ENCODE data around the gene FBXO41. TPM values are rescaled to one million over a fixed set of nuclear protein-coding genes. Genes with fewer than 3 reads are reported as not detected.

FBXO41 gene
- total and polyA plus RNA-seq, 9 of the 15 experiments (the other 6 are each of a cell fraction or from before 2014, with no cell fraction given), result 0.21 to 8.2 (median 3.5) TPM

DNA sequence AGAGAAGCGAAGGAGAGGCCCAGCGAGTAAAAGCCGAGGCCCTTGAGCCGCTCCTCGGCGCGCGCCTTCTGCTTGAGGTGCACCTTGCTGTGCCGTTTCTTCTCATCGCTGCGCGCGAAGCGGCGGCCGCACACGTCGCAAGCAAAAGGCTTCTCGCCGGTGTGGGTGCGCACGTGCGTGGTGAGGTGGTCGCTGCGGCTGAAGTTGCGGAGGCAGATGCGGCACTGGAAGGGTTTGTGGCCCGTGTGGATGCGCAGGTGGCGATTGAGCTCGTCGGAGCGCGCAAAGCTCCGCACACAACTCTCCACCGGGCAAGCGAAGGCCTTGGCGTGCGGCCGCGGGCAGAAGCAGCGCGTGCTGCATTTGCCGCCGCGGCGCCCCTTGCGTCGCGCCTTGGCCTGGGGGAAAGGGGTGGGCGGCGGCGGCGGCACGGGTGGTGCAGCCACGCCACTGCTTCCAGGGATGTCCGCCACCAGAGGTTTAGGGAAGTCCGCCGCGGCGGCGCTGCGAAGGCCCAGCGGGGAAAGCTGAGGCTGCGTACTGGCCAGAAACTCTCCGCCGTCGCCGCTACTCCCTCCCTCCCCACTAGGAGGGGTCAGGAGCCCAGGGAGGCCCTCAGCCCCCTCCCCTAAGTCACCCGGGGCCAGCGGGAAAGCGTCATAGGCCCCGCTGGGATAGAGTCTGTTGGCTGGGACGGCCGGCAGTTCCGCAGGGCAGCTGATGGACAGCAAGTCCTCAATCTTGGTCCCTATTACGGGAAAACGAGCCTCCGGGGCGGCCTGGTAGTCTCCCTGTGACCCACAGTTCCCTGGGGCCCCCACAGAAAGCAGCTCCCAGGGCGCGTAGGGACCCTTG, 7.4 kb upstream of the FBXO41 start (continued):
- TF ChIP-seq, protein P1, sequence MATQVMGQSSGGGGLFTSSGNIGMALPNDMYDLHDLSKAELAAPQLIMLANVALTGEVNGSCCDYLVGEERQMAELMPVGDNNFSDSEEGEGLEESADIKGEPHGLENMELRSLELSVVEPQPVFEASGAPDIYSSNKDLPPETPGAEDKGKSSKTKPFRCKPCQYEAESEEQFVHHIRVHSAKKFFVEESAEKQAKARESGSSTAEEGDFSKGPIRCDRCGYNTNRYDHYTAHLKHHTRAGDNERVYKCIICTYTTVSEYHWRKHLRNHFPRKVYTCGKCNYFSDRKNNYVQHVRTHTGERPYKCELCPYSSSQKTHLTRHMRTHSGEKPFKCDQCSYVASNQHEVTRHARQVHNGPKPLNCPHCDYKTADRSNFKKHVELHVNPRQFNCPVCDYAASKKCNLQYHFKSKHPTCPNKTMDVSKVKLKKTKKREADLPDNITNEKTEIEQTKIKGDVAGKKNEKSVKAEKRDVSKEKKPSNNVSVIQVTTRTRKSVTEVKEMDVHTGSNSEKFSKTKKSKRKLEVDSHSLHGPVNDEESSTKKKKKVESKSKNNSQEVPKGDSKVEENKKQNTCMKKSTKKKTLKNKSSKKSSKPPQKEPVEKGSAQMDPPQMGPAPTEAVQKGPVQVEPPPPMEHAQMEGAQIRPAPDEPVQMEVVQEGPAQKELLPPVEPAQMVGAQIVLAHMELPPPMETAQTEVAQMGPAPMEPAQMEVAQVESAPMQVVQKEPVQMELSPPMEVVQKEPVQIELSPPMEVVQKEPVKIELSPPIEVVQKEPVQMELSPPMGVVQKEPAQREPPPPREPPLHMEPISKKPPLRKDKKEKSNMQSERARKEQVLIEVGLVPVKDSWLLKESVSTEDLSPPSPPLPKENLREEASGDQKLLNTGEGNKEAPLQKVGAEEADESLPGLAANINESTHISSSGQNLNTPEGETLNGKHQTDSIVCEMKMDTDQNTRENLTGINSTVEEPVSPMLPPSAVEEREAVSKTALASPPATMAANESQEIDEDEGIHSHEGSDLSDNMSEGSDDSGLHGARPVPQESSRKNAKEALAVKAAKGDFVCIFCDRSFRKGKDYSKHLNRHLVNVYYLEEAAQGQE (IDR thresholded peaks at IDR 0.05; ENCODE audit: borderline replicate concordance), result no peak
- TF ChIP-seq, protein P1 (CRISPR knock-in tag; IDR thresholded peaks at IDR 0.05; ENCODE audit: low read depth), result peak; percentile 20; the same call in 1 of the 2 replicates
- no peak for TF ChIP-seq RHOXF2B (CRISPR knock-in tag; conservative IDR thresholded peaks at IDR 0.05)
- TF ChIP-seq HNRNPL (IDR thresholded peaks at IDR 0.05; ENCODE audit: low read depth, low read length), result no peak
- no peak for TF ChIP-seq GATA2 (CRISPR knock-in tag; IDR thresholded peaks at IDR 0.05)
- peak; percentile 5 for TF ChIP-seq HMGN3 (IDR thresholded peaks at IDR 0.05; ENCODE audit: borderline replicate concordance, extremely low read depth, insufficient read length, low read depth, low read length)
- TF ChIP-seq, protein P2, sequence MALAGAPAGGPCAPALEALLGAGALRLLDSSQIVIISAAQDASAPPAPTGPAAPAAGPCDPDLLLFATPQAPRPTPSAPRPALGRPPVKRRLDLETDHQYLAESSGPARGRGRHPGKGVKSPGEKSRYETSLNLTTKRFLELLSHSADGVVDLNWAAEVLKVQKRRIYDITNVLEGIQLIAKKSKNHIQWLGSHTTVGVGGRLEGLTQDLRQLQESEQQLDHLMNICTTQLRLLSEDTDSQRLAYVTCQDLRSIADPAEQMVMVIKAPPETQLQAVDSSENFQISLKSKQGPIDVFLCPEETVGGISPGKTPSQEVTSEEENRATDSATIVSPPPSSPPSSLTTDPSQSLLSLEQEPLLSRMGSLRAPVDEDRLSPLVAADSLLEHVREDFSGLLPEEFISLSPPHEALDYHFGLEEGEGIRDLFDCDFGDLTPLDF (CRISPR knock-in tag; IDR thresholded peaks at IDR 0.05), result no peak
